ENCODE measurements around the gene YES1.

- no peak for TF ChIP-seq FOS (IDR thresholded peaks at IDR 0.05; ENCODE audit: borderline replicate concordance, insufficient read depth, low read length)
- no peak for TF ChIP-seq CTCF (IDR thresholded peaks at IDR 0.05; ENCODE audit: extremely low read depth in 1 of 2, insufficient read depth in 1 of 2, low read depth in 1 of 2, low read length in 2 of 2)
- TF ChIP-seq EZH2 (IDR thresholded peaks at IDR 0.05; ENCODE audit: borderline replicate concordance, low read depth, low read length, severe bottlenecking), result no peak
- TF ChIP-seq POLR2A (IDR thresholded peaks at IDR 0.05; ENCODE audit: low read depth, low read length), result no peak
- TF ChIP-seq POLR2AphosphoS5 (IDR thresholded peaks at IDR 0.05; ENCODE audit: insufficient read depth, low read depth, low read length), result no peak
- TF ChIP-seq MYC (IDR thresholded peaks at IDR 0.05; ENCODE audit: low read depth, low read length), result no peak
- TF ChIP-seq GATA2 (IDR thresholded peaks at IDR 0.05; ENCODE audit: insufficient read depth, insufficient read length, low read depth, low read length), result no peak
Measured at GRCh38 chr18:717003-717402, 95.0 kb downstream of the YES1 start.

Data from endothelial cell of umbilical vein (primary cell).